Left hindlimb (tissue), 1 donor: ENCODE results near the gene GIPC3.

ENCODE experiments used
- DNase-seq: peaks from one replicate; pipeline ENCODE4 v3.0.0-alpha.2; 2018

GIPC3 gene

DNA sequence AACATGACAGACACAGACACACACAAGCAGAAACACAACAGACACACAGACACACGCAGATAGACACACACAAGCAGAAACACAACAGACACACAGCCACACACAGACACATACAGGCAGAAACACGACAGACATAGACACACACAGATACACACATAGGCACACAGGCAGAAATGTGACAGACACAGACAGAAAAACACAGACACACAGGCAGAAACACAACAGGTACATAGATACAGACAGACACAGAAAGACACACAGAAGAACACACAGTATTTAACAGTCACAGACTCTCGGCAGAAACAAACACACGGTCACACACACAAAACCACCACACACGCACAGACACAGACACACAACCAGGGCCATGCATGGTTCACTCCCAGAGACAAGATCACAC, 20.5 kb downstream of the GIPC3 start:
- no peak for DNase-seq

DNA sequence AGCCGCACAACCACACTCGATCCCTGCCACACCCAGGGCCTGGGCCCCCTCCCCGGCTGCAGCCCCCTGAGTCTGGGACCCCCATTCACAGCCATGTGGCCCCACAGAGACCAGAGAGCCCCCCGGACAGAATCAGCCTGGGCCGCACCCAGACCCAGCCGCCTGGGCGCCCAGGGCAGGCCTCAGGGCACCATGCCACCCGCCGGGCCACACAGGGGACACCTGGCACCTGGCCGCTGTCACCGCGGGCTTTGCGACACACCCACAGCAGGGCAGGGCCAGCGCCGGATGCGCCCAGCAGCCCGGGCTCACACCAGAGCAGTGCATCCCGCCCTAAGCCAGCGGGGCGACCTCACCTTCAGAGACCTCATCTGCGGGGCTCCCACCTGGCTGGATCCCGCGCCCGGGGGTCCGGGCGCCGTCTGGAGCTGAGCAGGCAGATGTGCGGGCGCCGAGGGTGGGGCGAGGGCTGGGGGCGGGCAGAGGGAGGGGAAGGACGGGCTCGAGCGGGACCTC, 21.0 kb downstream of the GIPC3 start:
- DNase-seq: no peak

DNA sequence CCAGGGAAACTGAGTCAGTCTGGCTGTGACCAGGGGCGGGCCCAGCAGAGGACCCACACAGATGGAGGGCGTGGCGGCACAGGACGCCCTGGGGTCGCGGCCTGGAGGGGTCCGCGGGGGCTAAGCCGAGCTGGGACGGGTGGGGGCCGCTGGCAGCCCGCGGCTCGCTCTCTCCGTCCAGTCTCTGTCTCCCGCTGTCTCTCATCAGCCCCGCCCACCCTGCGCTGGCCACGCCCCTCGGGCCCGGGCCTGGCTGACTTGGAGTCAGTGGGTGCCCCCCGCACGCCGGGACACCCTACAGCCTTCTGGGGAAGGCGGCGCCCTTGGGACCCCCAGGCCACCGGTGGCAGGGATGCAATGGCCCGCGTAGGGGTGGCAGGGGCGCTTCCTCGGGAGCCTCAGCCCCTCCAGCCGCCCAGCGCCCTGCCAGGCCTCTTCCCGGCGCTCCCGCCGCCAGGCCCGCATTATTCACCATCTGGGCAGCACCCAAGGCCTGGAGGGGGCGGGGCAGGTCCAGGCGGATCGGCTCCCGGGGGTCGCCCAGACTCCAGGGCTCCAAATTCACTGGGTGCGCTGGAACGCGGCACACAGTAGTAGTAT, 21.5 kb downstream of the GIPC3 start, which contains the start of gene TBXA2R:
Gene TBXA2R (minus strand): TSS at position 186 of the 600 bp plus-strand sequence. CDS start 6,241 bp downstream, outside the sequence.
- DNase-seq: peak; percentile 76

DNA sequence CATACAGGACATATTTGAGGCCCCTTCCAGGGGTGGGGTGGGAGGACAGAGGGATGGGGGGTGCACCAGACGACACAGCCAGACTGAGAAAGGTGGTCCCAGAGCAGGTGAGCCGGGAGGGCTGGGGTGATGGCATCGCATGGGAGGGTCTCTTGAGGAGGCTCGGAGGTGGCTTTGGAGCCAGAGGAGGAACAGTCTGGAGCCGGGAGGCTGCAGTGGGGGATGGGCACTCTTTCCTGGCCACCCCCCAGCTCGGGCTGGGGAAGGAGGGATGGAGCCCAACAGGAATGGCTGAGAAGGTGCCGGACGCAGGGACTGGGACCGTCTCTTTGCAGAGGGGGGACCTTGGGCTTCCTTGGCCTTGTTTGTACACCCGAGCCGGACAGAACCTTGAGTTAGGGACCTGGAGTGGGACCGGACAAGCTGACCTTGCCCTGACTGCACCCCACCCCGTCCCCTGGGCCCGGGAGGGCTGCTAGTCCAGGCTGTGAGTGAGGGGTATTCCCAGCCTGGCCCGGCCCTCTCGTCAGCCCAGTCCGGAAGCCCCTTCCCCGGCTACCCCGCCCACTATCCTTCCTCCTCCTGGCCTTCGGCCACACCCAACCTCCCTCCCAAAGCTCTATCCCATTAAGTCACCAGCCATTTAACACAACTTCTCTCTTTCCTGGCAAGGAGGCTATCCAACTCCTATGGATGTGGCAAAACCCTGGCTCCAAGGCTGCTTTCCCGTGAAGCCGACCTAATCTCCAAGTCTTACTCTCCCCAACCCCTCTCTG, 22.2 kb downstream of the GIPC3 start:
- DNase-seq: peak; percentile 72

DNA sequence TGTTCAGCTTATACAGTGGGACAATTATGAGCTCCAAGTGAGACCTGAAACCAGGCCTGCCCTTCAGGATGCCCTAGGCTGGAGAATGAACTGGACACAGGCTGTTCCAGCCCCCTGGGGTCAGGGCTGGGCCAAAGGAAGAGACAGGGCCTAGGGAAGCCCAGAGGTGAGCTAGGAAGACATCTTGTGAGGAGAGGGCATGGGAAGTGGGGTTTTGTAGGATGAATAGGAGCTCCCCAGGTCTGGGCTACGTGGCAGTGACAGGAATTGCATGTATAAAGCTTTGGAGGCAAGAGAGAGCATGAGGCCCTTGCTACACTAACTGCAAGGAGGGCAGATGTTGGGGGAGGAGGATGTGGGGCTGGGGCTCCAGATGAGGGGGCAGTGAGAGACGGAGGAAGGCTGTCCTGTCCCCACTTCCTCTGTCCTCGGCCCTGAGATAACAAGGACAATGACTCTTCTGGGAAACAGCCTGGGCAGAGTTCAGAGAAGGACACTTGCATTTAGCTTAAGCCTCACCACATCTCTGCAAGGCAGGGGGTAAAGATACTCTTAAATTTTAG, 22.9 kb downstream of the GIPC3 start:
- DNase-seq: no peak

DNA sequence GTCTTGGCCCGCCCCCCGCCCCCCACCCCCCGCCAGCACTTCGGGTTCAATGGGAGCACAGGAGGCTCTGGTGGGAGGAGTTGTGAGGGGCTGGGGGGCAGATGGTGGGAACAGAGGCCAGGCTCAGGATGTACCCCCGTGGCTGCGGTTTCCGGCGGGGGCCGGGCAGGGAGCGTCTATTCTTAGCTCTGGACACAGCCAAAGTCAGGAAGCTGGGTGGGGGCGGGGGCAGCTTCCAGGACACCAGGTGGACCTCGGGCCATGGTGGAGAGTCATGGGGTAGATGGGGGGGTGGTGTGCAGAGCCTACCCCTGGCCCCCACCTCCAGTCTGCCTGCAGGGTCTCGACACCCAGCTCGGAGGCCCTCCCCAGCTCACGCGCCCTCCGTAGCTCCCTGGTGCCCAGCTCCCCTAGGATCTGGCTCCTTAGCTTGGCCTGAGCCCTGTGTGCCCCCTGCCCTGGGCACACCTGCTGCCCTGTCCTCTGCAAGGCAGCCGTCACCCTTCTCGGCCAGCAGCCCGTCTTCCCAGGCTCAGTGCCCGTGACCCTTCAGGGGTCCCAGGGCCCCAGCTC, 23.6 kb downstream of the GIPC3 start:
- no peak for DNase-seq

DNA sequence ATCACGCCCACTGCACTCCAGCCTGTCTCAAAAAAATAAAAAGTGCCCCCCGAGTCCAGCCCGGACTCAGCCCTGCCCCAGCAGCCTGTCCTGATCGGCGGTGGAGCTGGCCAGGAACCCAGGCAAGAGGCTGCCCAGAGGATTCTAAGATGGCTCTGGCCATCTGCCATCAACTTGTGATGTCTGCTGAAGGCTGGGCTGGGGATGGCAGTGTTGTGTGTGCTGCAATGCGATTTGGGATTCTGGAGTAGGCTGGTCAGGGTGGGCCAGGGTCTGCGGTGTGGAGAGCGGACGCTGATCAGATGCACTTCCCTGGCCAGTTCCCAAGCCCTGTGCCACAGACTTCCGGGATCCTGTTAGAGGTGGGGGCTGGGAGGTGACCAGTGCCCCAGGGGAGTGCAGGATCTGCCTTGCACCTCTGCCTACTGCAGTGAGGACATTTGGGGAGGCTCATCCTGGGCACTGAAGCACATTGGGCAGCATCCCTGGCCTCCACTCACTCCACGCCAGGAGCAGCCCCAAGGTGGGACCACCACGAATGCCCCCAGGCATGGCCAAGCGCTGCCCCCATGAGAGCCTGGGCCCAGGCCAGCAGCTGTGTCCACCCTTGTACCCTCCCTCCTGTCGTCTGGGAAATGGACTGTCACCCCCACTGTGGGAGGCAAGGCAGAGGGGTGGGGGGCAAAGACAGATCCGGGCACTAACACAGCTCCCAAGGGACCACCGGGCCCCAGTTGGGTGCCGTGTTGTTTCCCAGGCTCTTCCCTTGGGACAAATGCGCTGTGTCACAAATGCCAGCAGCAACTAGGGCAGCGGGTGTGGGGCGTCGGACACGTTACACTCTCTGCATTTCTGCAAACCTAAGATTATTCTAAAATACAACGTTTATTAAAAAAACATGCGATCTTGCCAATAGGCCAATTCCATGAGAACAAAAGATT, 24.8 kb downstream of the GIPC3 start:
- no peak for DNase-seq

DNA sequence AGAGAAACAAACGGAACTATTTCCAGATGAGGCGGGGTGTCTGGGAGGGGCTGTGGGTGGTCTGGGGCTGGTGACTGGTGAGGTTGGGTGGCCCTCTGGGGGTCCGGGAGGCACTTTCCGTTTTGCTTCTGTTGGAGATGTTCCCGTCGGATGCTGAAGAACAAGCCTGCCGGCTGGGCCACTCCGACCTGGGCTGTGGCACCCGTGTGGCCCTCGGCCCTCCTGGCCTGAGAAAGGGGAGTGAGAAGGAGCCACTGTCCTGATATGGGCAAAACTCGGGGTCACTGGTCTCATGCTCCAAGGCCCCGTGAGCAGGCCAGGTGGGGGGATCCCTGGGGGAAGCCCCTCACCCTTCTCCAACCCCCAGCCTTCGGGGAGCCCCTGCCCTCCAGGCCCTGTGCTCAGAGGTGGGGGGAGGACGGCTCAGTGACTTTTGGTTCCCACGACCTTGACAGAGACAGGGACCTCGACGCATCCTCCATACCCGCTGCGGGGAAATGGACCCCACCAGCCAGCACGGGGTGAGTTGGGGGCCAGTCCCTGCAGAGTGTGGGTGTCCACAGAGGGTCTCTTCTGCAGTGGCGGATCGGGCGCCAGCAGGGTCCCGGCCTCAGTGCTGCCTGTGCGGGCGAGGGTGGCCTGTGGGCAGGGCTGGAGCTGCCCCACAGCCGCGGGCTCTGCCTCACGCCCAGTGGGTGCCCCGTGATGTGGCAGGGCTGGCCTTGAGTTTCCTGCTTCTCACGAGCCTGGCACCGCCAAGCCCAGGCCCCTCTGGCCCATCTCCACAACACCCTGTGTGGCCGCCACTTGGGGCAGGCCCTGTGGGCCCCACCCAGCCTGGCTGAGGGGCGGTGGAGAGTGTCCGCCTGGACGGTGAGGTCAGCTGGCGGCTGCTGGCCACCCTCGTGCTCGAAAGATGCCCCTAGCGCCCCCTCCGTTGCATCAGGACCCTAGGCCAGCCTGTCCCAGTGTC, 25.8 kb downstream of the GIPC3 start:
- DNase-seq: no peak

DNA sequence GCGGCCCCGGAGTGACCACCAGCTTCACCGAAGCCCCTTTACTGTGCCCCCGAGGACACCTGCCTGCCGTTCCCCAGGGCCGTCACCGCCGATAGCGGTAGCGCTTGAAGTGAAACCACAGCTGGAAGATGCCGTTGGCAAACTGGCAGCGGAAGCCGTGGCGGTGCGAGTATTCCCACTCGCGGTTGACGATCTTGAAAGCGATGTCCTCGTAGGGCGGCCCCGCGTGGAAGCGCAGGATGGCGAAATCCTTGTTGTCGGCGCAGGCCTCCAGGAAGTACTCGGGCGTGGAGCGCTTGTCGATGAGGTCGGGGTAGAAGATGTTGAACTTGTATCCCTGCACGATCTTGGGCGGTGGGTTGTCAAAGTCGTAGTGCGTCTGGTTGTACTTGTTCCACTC, 26.6 kb downstream of the GIPC3 start:
- no peak for DNase-seq

DNA sequence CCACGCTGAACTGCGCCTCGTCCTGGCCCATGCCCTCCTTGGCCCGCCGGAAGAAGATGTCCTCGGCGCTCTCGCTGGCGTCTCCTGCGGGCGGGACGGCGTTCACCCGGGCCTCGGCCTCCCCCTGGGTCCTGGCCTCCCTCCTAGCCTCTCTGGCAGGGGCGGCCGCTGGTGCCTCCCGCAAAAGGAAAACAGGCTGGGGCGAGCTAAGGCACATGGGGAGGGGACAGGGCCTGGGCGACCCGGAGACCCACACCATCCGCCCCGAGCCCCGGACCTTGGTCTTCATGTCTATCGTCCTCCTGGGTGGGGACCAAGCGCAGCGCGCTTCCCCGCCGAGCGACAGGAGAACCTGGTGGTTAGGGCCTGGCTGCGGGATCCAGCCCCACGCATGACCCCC, 27.1 kb downstream of the GIPC3 start:
- DNase-seq: no peak

DNA sequence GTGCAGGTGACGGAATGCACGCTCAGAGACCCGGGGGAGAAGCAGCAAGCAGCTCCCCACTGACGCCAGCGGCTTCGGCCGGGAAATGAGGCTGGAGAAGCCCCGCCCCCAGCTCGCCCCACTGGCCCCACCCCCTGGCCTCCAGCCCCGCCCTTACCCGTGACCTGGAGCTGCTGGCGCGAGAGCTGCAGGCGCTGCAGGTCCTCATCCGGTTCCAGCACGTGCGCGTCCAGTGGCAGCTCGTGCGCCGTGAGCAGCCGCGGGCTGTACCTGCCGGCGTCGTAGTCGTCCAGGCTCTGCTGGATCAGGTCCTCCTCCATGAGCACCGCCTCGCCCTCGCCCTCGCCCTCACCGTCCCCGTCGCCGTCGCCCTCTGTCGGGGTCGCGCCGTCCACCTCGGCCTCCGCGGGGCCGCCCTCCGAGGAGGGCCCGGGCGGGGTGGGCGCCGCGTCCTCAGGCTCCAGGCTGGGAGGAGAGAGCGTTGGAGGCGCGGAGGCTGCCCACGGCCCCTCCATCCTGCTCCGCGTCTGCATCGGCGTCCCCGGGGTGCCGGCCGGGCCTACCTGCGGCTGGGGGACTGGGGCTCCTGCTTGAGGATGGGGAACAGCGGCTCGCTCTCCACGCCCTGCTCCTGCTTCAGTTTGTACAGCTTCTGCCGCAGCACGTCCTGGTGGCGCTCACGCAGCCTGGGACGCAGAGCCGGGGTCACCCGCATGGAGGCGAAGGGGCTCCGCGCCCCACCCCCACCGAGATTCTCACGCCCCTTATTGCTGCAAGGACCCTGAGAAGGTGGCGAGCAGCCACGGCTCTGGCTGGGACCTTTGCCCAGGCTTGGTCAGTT, 27.8 kb downstream of the GIPC3 start:
- no peak for DNase-seq

DNA sequence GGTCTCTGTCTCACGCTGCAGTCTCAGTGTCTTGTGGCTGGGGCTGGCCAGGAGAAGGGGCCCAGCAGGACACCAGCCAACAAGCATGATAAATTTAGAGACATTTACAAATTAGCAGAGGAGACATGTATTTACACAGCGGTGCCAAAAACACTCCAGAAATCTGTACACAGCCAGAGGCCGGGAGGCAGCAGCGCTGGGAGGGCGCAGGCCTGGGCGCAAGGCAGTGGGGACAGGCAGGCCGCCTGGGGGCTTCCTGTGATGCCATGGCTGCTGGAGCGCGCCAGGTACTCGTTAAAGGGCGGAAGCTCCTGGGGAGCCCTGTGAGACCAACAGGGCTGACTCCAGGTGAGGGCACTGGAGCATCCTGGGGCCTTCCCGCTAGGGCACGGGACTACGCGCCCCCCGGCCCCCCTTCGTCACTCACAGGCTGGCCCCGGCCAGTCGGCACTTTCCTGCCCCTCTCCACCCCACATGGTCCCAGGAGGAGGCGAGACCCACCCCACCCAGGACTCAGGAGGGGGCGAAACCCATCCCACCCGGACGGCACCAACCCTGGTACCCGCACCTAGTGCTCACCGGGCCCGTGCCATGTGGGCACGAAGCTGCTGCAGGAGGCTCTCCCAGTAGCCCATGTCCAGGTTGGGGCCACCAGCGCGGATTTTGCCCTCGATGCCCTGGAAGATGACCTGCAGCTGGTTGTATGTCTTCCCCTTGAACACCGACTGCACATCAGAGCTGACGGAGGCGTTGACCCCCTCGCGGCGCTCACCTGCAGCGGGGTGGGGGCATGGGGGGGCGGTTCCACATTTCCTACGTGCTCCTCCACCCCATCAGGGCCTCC, 28.8 kb downstream of the GIPC3 start:
- DNase-seq: no peak

DNA sequence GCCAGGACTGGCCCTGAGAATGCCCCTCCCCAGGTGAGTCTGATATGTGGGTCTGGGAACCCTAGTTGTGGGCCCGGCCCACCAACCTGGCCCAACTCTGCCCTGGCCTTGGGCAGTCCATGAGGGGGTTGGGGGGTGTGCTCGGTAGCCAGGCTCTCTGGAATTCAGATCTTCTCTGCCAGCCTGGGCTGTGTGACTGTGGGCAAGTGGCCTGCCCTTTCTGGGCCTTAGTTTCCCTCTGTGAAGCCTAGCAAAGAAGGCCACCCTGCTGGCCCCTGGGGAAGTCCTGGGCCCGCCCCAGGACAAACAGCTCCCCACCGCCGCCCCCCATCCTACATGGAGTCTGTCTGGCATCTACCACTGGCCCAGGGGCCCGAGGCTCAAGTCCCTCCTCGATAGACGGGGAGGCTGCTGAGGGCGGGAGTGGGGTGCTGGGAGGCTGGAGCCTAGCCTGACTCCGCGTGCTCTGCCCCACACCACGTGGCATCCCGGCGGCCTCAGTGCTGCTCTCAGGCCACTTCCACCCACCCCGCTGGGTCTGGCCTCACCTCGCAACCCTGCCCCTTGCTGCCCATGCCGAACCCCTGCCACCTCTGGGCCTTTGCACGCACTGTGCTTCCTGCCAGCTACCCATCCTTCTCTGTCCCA, 29.7 kb downstream of the GIPC3 start:
- DNase-seq: no peak

DNA sequence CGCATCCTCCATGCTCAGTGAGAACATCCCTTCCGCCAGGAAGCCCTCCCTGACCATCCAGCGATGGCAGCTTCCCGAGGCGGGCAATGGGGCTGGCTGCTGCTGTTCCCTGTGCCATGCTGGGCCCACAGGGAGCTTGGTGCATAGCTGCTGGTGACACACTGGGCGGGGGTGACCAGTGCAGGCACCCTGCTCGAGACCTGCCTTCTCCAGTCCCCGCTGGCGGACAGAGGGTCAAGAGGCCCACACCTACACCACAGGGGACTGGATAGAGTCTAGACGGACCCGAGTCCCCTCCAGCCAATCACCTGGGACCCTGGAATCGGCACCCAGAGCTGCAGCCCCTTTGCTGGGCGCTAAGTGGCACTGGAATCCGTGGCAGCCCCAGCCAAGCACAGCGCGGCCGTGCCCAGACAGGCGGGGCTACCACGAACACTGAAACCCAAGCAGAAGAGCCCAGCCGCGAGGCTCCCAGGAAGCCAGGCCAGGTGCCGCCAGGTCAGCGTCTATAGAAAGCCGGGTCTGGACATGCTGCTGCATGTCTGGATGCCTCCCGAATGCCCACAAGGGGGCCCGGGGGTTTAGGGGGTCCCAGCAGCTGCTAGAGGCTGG, 30.4 kb downstream of the GIPC3 start:
- DNase-seq: no peak

DNA sequence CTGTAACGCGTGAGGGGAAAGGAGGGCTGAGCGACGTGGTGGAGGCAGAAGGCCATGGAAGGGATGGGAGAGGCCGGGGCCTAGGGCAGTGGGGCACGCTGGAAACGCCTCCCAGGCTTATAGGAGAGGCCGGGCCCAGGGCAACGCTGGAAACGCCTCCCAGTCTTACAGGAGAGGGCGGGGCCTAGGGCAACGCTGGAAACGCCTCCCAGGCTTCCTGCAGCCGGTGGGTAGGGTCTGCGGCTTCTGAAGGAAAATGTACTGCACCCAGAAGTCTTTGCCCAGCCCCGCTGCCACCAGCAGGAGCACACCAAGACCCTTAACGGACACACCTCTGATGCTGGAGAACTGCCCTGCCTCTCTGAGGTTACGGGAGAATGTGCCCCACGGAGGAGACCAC, 32.2 kb downstream of the GIPC3 start:
- no peak for DNase-seq

DNA sequence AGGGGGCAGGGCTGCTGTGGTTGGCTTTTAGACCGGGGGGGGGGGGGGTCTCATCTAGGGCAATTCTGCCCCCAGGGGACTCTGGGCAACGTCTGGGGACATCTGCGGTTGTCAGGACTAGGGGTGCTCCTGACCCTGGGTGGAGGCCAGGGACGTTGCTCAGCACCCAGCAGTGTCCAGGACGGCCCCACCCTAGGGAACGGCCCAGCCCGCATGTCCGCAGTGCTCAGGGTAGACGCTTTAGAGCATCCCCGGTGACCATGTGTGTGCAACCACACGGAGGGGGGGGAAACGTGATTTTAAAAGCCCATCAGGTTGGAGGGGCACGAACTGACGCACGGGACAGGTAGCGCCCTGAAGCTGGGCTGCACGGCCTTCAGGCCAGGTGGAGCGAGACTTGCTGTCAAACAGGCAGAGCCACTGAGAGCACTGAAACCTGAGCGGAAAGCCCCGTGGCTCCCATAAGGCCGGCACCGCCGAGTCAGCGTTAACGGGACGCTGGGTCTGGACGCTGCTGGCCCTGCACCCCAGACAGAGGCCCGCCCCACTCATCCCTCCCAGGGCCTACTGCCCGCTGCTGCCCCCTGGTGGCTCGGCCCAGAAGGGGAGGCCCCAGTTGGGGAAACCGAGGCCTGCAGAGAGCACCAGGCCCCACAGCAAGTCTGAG, 33.0 kb downstream of the GIPC3 start:
- peak; percentile 68 for DNase-seq

DNA sequence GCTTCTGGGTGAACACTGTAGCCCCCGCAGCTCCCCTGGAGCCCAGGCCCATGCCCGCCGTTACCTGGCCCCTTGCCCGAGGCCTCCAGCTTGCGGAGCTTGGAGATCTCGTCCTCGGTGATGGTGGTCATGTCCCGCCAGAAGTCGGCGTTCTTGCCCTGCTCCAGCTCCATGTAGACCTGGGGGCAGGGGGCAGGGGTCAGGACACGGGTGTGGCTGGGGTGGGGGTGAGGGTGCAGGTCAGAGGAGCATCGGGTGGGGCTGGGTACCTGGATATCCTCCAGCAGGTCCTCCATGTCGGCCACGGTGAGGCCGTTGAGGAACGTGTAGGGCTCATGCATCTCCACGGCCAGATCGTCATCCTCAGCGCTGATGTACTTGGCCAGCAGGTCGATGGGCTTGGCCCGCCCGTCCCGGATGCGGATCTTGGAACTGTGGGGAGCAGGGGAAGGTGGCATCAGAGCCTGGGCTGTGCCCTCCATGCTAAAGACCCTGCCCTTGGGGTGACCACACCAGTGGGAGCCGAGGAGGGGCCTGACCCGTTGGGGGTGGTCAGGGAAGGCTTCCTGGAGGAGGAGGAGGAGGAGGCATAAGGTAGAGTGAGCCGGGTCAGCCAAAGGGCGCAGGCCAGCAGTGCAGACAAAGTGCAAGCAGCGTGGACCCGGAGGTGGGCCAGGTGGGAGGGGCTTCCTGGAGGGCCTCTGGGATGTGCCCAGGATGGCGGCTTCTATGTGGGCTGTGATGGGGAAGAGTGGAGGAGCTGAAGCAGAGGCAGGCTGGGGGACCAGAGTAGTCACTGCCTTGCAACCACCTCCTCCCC, 33.7 kb downstream of the GIPC3 start:
- no peak for DNase-seq
